Measurements from ENCODE around the gene CAPN2. TPM values are rescaled to one million over a fixed set of nuclear protein-coding genes. Genes with fewer than 3 reads are reported as not detected.
A peak's percentile ranks its signal among the peaks of the same experiment; 100 is the strongest.

CAPN2 gene
- polyA plus RNA-seq, 1 of the 3 experiments (the other 2 are of a cell fraction), result 208 TPM

- WGBS (ENCODE audit: low lambda C conversion rate), result 55% methylated on average over 3 of the region's 3 CpGs
- TF ChIP-seq NFIC (IDR thresholded peaks at IDR 0.05; ENCODE audit: borderline replicate concordance), result no peak
- TF ChIP-seq CTCF (IDR thresholded peaks at IDR 0.05), result peak; percentile 77
- TF ChIP-seq SMC3 (IDR thresholded peaks at IDR 0.05; ENCODE audit: low read depth, low read length), result 0 out of 2 replicates have a peak, but pooled peaks have one; percentile 5
- TF ChIP-seq RAD21 (IDR thresholded peaks at IDR 0.05; ENCODE audit: low read length), result peak; percentile 16; the same call in 1 of the 2 replicates
- POLR2A ChIA-PET, result no interaction called here
- Histone ChIP-seq H3K27me3 (ENCODE audit: insufficient read depth) (no peaks in the 10 kb centered on the region), H3K4me1 (ENCODE audit: control insufficient read depth in 1 of 2, insufficient read depth in 2 of 2, low read depth in 1 of 2, low read length in 1 of 2) (peaks cover 23 to 61% of the 10 kb centered on the region in 2 experiments), H2AFZ (ENCODE audit: low read depth) (no peak overlapping the region), H3K79me2 (ENCODE audit: insufficient read depth) (peaks cover 32% of the 10 kb centered on the region), H3K9me3 (no peaks in the 10 kb centered on the region), H4K20me1 (ENCODE audit: insufficient read depth) (peaks cover 6% of the 10 kb centered on the region; the same call in 1 of the 2 replicates), H3K36me3 (replicated peaks in 1 of 2; ENCODE audit: control insufficient read depth in 1 of 2, insufficient read depth in 2 of 2, low read length in 1 of 2) (no peaks in the 10 kb centered on the region), H3K9me2 (no peaks in the 10 kb centered on the region), H3K4me2 (0 out of 2 replicates have a peak overlapping the region, but pooled peaks have one; percentile 68), H3F3A (replicated peaks; ENCODE audit: insufficient read depth) (peaks cover 37% of the 10 kb centered on the region), H3K4me3 (ENCODE audit: low read depth in 2 of 2, low read length in 1 of 2) (no peak overlapping the region), H3K27ac (ENCODE audit: low read depth in 2 of 2, low read length in 1 of 2) (peak overlapping the region in 1 of 2 experiments; percentile 97; a peak in 1 of 4 replicates), H3K9ac (no peak overlapping the region)
- DNase-seq, result no peak
- CTCF ChIA-PET, result interaction anchor here (1.9 to 4.8 kb wide), 3 partner anchors 11 to 53 kb away, joined by 7 to 110 read pairs (median 13); no protein-coding TSS in a partner anchor
Observed at GRCh38 chr1:223709598-223709997, 2.7 kb upstream of the CAPN2 start.

- Histone ChIP-seq H3K36me3 (replicated peaks in 1 of 2; ENCODE audit: control insufficient read depth in 1 of 2, insufficient read depth in 2 of 2, low read length in 1 of 2) (no peaks in the 10 kb centered on the region), H3K4me3 (ENCODE audit: low read depth in 2 of 2, low read length in 1 of 2) (no peak overlapping the region), H3K9me2 (no peaks in the 10 kb centered on the region), H3K4me1 (ENCODE audit: control insufficient read depth in 1 of 2, insufficient read depth in 2 of 2, low read depth in 1 of 2, low read length in 1 of 2) (peaks cover 31 to 59% of the 10 kb centered on the region in 2 experiments), H3K27ac (ENCODE audit: low read depth in 2 of 2, low read length in 1 of 2) (0 out of 4 replicates have a peak overlapping the region, but pooled peaks of 1 of the 2 experiments have one; percentile 97), H4K20me1 (ENCODE audit: insufficient read depth) (peaks cover 14% of the 10 kb centered on the region), H3K9me3 (no peaks in the 10 kb centered on the region), H3F3A (replicated peaks; ENCODE audit: insufficient read depth) (peaks cover 45% of the 10 kb centered on the region), H3K27me3 (ENCODE audit: insufficient read depth) (no peaks in the 10 kb centered on the region), H3K79me2 (ENCODE audit: insufficient read depth) (peaks cover 41% of the 10 kb centered on the region), H3K4me2 (no peak overlapping the region), H2AFZ (ENCODE audit: low read depth) (no peak overlapping the region), H3K9ac (no peak overlapping the region)
- POLR2A ChIA-PET, result no interaction called here
- no peak for DNase-seq
- CTCF ChIA-PET, result interaction anchor here (1.2 to 4.8 kb wide), 4 partner anchors 12 to 340 kb away, joined by 3 to 110 read pairs (median 10); no protein-coding TSS in a partner anchor
- 87% methylated on average over 12 of the region's 12 CpGs for WGBS (ENCODE audit: low lambda C conversion rate)
- TF ChIP-seq GABPA (IDR thresholded peaks at IDR 0.05; ENCODE audit: low read depth), result no peak
- TF ChIP-seq SIN3A (IDR thresholded peaks at IDR 0.05; ENCODE audit: borderline replicate concordance, low read depth, low read length), result no peak
- no peak for TF ChIP-seq CHD2 (IDR thresholded peaks at IDR 0.05; ENCODE audit: low read length, partially characterized antibody)
- TF ChIP-seq NRF1 (IDR thresholded peaks at IDR 0.05; ENCODE audit: low read depth, low read length), result no peak
- TF ChIP-seq MXI1 (IDR thresholded peaks at IDR 0.05; ENCODE audit: low read depth, low read length), result no peak
- no peak for TF ChIP-seq POLR2AphosphoS5 (IDR thresholded peaks at IDR 0.05; ENCODE audit: low read depth, low read length)
- TF ChIP-seq RFX5 (IDR thresholded peaks at IDR 0.05; ENCODE audit: low read length), result no peak
- TF ChIP-seq TCF12 (IDR thresholded peaks at IDR 0.05), result no peak
- TF ChIP-seq USF2 (IDR thresholded peaks at IDR 0.05; ENCODE audit: borderline replicate concordance, low read depth, low read length), result no peak
- TF ChIP-seq SMC3 (IDR thresholded peaks at IDR 0.05; ENCODE audit: low read depth, low read length), result no peak
- TF ChIP-seq REST (IDR thresholded peaks at IDR 0.05; ENCODE audit: low read depth, low read length), result no peak
- no peak for TF ChIP-seq FOXJ3 (CRISPR knock-in tag; IDR thresholded peaks at IDR 0.05)
- no peak for TF ChIP-seq RAD21 (IDR thresholded peaks at IDR 0.05; ENCODE audit: low read length)
- no peak for TF ChIP-seq TAF1 (IDR thresholded peaks at IDR 0.05; ENCODE audit: borderline replicate concordance, low read depth, low read length)
- no peak for TF ChIP-seq MEF2A (IDR thresholded peaks at IDR 0.05; ENCODE audit: borderline replicate concordance, low read depth)
- TF ChIP-seq FOSL2 (IDR thresholded peaks at IDR 0.05; ENCODE audit: borderline replicate concordance, low read depth), result no peak
Observed at GRCh38 chr1:223710179-223711133, 1.9 kb upstream of the CAPN2 start.
